Medulla oblongata (tissue), 1 donor: Measurements from ENCODE around the gene AGBL4.

Experiments used
- DNase-seq: peaks from one replicate; pipeline ENCODE4 v3.0.0-alpha.2; 2015; ENCODE audit errors: extremely low spot score

The AGBL4 gene

GRCh38 chr1:48889615-48890014 is 1134.1 kb downstream of the AGBL4 start:
- no peak for DNase-seq

DNA sequence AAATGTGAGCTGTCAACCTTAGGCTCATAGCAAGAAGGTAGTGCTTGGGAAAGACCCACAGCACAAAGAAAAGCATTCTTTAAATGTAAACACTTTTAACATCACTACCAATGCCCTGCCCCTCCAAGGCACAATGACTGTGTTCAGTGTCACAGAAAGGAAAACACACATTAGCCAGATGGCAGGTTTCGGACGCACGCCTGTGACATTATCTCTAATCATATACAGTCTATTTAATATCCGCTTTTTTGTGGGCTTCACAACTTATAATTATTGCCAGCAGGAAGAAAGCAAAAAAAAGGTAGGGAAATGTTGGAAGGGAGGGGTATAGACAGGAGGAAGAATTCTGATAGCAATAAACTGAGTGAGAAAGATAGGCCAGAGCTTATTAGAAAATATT is 1134.7 kb downstream of the AGBL4 start:
- no peak for DNase-seq

DNA sequence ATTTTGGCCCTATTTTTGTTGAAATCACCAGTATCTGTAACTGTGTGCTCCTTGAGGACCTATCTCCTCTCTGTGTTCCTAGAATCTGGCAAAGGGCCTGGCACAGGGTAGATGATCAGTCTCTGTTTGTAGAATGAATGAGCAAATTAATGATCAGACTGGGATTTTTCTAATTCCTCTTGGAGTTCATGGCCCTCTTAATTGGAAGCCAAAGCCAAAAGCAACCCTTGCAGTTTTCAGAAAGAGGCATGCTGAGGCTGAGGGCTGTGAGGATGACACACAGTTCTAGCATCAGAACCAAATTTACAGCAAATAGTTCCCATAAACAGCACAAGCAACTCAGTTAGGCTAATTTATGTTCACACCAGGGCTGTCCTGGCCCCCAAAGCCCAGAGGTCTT is 1136.0 kb downstream of the AGBL4 start:
- no peak for DNase-seq

DNA sequence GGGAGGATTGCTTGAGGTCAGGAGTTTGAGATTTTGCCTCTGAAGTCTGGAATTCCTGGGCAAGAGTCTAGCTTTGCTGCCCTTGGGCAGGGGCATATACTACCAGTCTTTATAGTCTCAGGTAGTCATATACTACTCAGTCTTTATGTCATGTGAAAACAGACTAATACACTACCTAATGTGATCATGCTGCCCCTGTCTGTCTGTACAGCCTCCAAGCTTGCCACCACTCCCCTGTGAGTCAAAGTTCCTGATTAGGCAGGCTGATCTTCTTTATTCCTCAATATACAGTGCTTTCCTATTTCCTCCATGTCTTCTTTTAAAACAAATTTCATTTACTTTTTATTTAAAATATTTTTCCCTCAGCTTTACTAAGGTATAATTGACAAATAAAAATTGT is 1141.7 kb downstream of the AGBL4 start:
- DNase-seq: no peak

DNA sequence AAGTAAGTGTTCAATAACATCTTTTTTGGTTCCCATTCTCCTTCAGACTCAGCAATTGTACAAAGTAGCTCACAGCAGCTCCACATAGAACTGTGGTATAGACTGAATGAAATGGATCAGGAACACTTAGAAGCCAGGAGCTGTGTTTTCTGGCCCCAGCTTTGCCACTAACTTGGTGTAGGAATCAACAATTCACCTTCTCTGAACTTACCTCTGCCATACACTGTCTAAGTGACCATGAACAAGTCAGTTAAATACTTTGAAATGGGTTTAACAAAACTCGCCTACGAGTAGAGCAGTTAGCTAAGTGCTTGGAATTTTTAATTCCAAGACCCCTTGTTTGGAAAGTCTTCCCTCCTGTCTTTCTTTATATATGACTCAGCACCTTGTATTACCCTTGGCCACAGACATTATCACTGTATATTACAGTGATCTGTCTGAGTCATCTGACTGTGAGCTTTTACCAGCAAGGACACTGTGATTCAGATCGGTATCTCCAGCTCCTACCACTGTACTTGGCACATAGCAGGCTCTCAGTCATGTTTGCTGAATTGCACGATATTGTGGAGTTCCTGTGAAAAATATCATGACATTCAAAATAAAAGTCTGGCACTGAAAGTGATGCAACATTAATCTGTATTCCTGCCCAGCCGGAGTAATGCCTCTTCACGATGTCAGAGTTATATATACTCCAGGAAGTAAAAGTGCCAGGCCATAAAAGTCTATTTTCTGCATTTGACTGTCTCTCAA is 1145.4 kb downstream of the AGBL4 start:
- no peak for DNase-seq

- DNase-seq: no peak
Measured at GRCh38 chr1:48876330-48876785, 1147.4 kb downstream of the AGBL4 start.

GRCh38 chr1:48875552-48876329 is 1148.0 kb downstream of the AGBL4 start:
- no peak for DNase-seq

DNA sequence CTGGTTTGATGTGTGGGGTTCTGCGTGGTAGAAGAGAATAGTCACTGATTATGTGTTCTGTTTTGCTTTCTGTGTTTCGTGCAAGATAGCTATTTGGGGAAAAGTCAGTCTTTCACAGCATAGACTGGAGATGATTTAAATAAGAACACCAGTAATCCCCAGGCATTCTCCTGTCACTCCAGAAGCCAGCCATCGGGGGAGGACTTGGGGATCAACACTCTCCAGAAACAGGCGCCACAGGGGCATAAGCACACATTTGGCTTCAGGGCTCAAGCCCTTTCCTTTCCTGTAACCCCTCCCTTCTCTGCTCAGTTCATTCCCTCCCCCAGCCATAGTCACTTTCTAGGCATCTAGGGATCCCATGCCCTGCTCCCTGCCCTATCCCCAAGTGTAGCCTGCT is 1149.8 kb downstream of the AGBL4 start:
- no peak for DNase-seq

DNA sequence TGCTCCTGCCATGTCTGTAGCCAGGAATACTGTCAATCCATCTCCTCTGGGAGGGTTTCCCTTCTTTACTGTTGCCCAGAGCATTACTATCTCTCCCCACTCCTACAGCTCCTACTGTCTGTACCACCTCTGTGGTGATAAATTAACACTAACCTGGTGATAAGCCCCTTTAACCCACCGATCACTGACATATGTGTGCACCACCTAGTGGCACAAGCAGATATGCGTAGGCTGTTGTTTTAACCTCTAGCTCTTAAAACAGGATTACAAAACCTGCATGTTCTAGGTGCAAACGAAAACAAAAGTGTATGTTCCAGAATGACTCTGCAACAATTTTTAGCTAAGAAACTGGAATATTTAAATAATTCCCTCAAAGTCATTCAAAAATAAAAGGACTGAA is 1153.2 kb downstream of the AGBL4 start:
- no peak for DNase-seq

DNA sequence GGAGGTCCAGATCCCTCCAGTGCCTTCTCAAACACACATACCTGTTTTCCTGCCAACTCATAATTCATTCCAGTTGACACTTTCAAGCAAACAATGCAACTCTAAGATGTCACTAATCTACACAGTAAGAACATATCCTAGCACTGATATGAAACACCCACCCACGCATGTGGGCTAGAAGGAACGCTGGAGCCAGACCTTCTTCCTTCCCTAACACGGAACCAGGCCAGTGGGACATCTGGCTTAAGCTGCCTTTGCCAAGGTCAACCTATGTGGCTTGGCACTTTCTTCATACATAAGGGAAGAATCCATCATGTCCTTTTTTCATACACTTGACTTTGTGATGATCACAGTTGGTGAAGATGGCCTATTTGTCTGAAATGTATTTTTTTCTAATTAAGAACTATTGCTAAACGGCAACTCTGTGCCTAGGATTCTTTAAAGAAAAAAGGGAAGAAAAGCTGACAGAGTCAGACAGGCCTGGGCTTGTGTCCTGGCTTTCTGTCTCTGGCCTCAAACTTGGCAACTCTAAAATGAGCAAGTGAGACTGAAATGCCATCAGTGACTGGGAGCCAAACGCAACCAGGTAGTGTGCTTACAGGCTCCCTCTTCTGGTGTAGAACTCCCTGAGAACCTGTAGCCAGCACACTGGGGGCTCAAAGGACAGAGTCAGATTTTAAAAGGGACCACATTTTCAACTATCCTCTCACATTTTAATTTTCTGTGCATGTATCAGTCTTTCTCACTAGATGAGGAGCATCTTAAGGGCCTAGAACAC is 1154.4 kb downstream of the AGBL4 start:
- peak; percentile 10 for DNase-seq

GRCh38 chr1:48864913-48865312 is 1158.8 kb downstream of the AGBL4 start:
- no peak for DNase-seq

DNA sequence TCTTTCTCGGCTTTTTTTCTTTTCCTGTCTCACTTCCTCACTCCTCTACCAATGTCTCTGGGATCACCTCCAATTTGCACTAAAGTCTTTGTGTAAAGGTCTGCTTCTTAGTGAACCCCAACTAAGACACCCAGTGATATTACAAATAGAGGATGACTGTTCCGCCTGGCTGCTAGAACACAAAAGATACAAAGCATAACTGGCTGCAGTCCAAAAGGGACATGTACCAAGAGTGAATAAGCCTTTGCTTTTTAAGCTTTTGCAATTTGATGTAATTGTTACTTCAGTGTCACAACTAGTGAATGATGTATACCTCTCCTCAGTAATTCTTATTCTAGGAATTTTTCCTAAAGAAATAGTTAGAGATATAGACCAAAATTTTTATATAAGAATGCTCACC is 1164.3 kb downstream of the AGBL4 start:
- DNase-seq: no peak

DNA sequence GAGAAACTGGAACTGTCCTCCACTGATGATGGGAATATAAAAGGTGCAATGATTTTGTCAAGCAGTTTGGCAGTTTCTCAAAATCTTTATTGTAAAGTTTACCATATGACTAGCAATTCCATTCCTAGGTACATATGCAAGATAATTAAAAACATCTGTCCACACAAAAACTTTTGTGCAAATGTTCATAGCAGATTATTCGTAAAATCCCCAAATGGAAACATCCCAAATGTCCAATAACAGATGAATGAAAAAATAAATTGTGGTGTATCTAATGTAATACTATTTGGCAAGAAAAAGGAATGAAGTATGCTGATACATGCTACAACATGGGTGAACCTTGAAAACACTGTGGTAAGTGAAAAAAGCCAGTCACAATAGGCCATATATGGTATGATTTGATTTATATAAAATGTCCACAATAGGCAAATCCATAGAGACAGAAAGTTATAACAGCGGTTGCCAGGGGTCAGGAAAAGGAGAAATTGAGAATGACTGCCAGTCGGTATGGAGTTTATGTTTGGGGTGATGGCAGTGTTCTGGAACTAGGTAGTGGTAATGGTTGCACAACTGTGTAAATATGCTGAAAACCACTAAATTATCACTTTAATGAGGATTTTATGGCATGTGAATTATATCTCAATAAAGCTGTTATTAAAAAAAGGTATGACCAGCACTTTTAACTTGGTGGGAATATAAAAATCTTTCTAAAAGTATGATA is 1165.4 kb downstream of the AGBL4 start:
- DNase-seq: no peak

DNA sequence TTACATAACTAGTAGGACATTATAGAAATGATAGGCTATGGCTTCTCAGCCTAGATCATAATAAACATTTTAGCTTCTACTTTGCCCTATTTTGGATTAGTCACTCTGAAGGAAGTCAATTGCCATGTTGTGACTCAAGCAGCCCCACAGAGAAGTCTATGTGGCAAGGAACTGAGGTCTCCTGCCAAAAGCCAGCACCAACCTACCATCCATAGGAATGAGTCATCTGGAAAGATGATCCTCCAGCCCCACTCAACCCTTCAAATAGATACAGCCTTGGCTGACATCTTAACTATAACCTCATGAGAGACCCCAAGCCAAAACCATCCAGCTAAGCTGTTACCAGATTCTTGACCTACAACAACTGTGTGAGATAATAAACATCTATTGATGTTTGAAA is 1170.7 kb downstream of the AGBL4 start:
- DNase-seq: no peak

DNA sequence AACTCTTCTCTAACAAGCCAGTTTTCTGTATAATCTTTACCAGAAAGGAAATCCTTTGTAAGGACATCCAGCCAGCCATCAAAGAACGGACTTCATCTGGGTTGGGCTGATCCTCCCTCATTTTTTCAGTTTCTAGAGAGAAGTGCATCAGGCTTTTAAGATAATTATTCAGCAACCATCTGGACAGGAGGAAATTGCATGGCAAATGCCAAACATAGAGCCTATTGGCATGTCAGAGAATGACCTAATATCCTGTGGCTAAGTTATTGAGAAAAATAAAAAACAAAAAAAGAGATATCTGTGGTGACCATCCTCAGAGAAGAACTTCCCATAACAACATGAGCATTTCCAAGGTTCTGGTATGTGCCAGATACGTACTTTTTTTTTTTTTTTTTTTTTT is 1172.1 kb downstream of the AGBL4 start:
- DNase-seq: no peak

DNA sequence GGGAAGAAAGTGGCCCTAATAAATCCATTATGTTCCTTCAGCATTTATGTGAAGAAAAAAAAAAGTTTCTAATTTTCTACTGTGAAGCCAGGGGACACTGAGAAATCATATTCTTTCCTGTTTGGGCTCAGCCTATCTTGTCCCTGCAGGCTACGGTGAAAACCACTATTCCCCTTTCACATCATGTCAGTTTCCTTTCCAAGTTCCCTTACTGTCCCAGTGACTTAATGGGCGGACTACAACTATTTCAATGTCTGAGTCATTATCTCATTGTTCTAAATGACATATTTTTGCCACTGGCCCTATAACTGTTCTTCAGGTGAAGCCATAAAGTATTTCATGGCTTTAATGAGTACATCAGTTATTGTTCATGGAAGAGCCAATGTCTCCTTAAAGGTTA is 1175.7 kb downstream of the AGBL4 start:
- no peak for DNase-seq

- DNase-seq: no peak
Measured at GRCh38 chr1:48846441-48846840, 1177.3 kb downstream of the AGBL4 start.

DNA sequence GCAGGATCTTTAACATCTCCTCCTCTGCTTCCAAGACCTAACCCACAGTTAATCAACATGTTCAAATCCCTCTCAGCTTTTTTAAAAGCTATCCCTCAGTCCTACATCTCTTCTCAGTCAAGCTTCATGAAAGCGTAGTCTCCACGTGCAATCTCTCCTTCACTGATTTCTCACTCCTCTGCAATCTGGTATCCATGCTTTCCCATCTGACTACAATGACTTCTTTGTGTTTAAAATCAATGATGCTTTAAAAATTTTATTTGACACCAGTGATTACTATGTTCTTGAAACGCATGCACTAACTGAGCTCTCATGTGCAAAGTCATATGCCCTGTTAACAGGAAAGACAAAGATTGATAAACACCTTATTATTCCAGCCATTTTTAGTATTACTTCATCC is 1179.6 kb downstream of the AGBL4 start:
- DNase-seq: no peak

DNA sequence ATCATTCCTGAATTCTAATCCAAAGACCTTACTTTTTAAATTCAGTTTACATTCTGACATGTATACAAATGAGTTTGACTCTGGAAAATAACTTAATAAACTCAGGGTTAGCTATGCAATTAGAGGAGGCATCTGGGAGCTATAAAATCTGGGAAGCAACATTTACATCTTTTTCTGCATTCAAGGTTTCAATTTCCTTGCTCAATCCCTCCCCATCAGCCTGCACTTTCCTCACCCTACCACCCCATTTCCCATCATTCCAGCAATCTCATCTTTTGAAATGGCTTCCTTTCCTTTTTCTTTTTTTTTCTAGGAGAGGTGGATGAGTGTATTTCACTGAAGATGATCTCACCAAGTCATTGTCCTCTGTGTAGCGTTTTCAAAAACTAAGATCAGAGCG is 1181.8 kb downstream of the AGBL4 start:
- DNase-seq: no peak

- DNase-seq: no peak
Measured at GRCh38 chr1:48841461-48841860, 1182.3 kb downstream of the AGBL4 start.

- DNase-seq: no peak
Measured at GRCh38 chr1:48831120-48831978, 1192.4 kb downstream of the AGBL4 start.
